Adrenal gland (tissue), 5 donors: ENCODE measurements around the gene PRDM16.

ENCODE experiments used
- CTCF ChIP-seq, 6 experiments: fragments of 450-650 bp in 4 of 6; fragments of 200-600 bp in 2 of 6; sonication (generic) in 1 of 6; IDR thresholded peaks; 1 replicate in 5 of 6; 2 replicates in 1 of 6; pipeline versions ENCODE4 v1.5.1 to v1.8.0; 2016 to 2021; ENCODE audit warnings: antibody characterized with exemption in 6 of 6, mild to moderate bottlenecking in 2 of 6, moderate library complexity in 1 of 6
- POLR2A ChIP-seq, 2 donors: fragments of 450-650 bp; IDR thresholded peaks; one replicate each; pipeline ENCODE4 v1.6.1; 2017; ENCODE audit warnings: antibody characterized with exemption in 2 of 2, mild to moderate bottlenecking in 2 of 2, moderate library complexity in 1 of 2
- donor health status: DM: no; HTN: no; CAD: no.

GRCh38 chr1:3450202-3450863 is 381.3 kb downstream of the PRDM16 start:
- TF ChIP-seq CTCF (IDR thresholded peaks at IDR 0.05) (no peak), POLR2A (IDR thresholded peaks at IDR 0.05) (no peak)
